BE2C (cell line): ENCODE measurements around the gene ITIH3.

ENCODE experiments used
- DNase-seq: peaks from one replicate; pipeline ENCODE4 v3.0.0-alpha.2; 2020
- H3K27me3 ChIP-seq: fragments of 250-450 bp; sonication (Bioruptor Pico); 2 replicates; pipeline ENCODE4 v1.5.1; 2020; ENCODE audit warnings: mild to moderate bottlenecking
- H3K36me3 ChIP-seq: fragments of 250-450 bp; sonication (Bioruptor Pico); 2 replicates; pipeline ENCODE4 v1.5.1; 2020; ENCODE audit warnings: mild to moderate bottlenecking
- H3K4me1 ChIP-seq: fragments of 250-450 bp; sonication (Bioruptor Pico); 2 replicates; pipeline ENCODE4 v1.5.1; 2020
- H3K4me3 ChIP-seq: 2 replicates; pipeline ENCODE4 v1.5.1; 2011; ENCODE audit warnings: low read depth, low read length
- H3K9me3 ChIP-seq: fragments of 250-450 bp; sonication (Bioruptor Pico); 2 replicates; pipeline ENCODE4 v1.5.1; 2020
- TF ChIP-seq, protein P1 (sequence below): IDR thresholded peaks from 2 replicates; pipeline ENCODE4 v1.5.1; 2012; ENCODE audit warnings: mild to moderate bottlenecking, low read depth, low read length

Gene ITIH3

DNA sequence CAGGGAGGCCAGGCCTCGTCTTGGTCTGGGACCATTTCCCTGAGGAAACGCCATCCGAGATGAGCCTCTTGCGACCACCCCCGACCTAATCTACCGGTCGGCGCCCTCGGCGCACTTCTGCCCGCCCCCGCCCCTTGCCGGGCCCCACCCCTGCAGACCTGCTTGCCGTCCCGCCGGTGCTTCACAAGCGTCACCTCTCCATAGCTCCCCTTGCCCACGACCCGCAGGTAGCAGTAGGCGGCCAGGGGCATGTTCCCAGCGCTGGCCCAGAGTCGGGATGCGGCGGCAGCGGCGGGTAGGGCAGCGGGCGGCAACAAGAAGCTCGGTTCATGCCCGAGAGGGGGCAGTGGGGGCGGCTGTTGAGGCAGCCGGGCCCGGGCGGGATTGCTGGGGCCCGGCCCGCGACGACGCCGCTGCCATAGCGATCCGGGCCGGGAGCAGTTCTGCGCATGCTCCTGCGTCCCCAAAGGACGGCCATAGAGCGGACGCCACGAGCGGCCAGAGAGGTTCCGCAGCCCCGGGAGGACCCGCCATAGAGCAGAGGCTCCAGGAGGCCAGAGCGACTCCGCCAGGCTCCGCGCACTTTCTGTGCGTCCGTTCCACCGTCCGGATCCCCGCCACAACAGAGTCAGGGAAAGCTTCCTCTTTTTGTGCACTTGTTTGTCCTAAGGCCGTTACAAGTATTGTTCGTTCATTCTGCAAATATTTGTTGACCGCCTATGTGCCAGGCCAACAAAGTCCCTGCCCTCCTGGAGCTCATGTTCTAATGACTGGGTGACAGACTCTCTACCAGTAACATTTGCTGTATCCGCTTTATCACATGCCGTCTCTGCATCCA, 23.9 kb upstream of the ITIH3 start, which contains the start of gene NEK4:
TSS of gene NEK4 (minus strand) at position 445 of the 838 bp plus-strand sequence. CDS start at position 251, 194 bp downstream.
- H3K36me3 ChIP-seq, result no peaks in the 10 kb centered on the region
- DNase-seq, result peak; percentile 90
- H3K4me1 ChIP-seq, result no peaks in the 10 kb centered on the region
- H3K27me3 ChIP-seq, result no peaks in the 10 kb centered on the region
- peak within 1 kb of the TSS; percentile 75 for H3K4me3 ChIP-seq
- TF ChIP-seq, protein P1, sequence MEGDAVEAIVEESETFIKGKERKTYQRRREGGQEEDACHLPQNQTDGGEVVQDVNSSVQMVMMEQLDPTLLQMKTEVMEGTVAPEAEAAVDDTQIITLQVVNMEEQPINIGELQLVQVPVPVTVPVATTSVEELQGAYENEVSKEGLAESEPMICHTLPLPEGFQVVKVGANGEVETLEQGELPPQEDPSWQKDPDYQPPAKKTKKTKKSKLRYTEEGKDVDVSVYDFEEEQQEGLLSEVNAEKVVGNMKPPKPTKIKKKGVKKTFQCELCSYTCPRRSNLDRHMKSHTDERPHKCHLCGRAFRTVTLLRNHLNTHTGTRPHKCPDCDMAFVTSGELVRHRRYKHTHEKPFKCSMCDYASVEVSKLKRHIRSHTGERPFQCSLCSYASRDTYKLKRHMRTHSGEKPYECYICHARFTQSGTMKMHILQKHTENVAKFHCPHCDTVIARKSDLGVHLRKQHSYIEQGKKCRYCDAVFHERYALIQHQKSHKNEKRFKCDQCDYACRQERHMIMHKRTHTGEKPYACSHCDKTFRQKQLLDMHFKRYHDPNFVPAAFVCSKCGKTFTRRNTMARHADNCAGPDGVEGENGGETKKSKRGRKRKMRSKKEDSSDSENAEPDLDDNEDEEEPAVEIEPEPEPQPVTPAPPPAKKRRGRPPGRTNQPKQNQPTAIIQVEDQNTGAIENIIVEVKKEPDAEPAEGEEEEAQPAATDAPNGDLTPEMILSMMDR, result no peak
- no peaks in the 10 kb centered on the region for H3K9me3 ChIP-seq

DNA sequence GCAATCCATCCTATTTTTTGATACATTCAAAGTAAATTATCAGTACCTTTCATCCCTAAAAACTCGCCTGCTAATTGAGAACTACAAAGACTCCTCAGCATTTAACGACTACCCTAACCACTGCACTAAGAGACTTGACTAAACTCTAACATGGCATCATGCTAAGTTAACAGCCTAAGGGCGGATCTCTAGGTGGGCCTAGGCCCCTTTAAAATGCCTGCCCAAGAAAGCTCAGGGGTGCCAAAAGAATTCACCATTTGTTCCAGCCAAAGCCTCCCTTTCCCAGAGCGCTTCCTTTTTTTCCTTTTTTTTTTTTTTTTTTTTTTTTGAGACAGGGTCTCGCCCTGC, 23.3 kb upstream of the ITIH3 start:
- no peaks in the 10 kb centered on the region for H3K4me1 ChIP-seq
- no peaks in the 10 kb centered on the region for H3K27me3 ChIP-seq
- TF ChIP-seq, protein P1, result no peak
- no peak for DNase-seq
- H3K36me3 ChIP-seq, result no peaks in the 10 kb centered on the region
- peak overlapping the region; percentile 75 for H3K4me3 ChIP-seq
- H3K9me3 ChIP-seq, result no peaks in the 10 kb centered on the region

DNA sequence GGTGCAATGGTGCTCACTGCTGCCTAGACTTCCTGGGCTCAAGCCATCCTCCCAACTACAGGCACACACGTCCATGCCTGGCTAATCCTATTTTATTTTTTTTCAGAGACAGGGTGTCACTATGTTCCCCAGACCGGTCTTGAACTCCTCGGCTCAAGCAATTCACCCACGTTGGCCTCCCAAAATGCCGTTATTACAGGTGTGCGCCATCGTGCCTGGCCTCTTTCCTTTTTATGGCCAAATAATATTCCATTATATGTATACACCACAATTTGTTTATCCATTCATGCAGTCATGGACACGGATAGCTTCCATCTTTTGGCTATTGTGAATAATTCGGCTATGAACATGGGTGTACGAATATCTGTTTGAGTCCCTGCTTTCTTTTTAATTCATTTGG, 22.9 kb upstream of the ITIH3 start:
- H3K9me3 ChIP-seq, result no peaks in the 10 kb centered on the region
- no peaks in the 10 kb centered on the region for H3K27me3 ChIP-seq
- H3K4me3 ChIP-seq, result no peak overlapping the region
- no peaks in the 10 kb centered on the region for H3K4me1 ChIP-seq
- no peaks in the 10 kb centered on the region for H3K36me3 ChIP-seq
- TF ChIP-seq, protein P1, result no peak
- no peak for DNase-seq

DNA sequence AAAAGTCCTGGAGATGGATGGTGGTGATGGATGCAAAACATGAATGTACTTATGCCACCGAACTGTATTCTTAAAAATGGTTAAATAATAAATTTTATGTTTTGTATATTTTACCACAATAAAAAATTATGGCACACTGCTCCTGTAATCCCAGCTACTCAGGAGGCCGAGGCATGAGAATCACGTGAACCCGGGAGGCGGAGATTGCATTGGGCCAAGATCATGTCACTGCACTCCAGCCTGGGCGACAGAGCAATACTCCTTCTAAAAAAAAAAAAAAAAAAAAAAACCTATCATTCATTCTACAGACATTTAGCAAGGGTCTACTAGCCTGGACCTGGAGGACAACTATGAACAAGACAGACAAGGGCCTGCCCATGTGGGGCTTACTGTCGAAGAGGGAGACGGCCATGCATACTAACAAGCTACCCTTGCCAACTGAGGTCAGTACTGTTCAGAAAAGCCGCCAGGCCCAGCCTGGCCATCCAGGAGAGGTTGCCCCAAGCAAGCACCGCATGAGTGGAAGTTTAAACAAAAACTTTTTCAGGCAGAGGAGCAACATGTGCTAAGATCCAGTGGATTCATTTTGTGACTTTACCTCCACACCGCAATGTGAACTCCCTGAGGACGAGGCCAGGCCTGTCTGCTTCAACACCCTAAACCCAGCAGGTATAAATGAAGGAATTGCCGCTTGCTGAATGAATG, 21.1 kb upstream of the ITIH3 start:
- H3K9me3 ChIP-seq, result no peaks in the 10 kb centered on the region
- no peaks in the 10 kb centered on the region for H3K36me3 ChIP-seq
- TF ChIP-seq, protein P1, result no peak
- H3K4me3 ChIP-seq, result no peak overlapping the region
- no peaks in the 10 kb centered on the region for H3K27me3 ChIP-seq
- DNase-seq, result no peak
- no peaks in the 10 kb centered on the region for H3K4me1 ChIP-seq

DNA sequence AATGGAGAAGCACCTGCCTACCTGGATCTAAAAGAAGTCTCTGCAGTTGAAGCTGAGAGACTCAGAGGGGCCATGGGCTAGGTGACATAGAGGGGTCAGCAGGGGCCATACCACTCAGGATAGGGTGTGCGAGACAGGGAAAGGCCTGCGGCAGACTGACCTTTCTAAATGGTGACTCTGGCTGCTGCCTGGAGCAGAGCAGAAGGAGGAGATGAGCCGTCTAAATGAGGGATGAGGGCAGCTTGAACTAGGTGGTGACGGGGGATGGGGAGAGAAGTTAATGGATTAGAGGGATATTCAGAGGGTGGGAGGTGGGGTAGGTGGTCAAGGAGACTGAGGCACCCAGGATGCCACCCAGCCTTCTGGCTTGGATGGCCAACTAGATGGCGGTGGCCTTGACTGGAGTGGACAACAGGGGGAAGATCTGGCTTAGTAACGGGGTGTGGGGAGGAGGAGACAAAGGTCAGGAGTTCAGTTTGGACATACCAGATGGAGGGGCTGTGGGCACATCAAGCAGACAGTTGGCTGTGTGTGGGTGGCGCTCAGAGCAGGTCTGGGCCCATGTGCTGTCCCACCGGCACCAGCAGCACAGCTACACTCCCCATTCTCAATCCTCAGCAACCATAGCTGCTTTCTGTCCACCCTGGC, 20.4 kb upstream of the ITIH3 start:
- TF ChIP-seq, protein P1, result no peak
- no peak for DNase-seq
- no peak overlapping the region for H3K4me3 ChIP-seq

More for the DNA sequence above, 20.4 kb upstream of the ITIH3 start:
- no peaks in the 10 kb centered on the region for H3K36me3 ChIP-seq
- no peaks in the 10 kb centered on the region for H3K9me3 ChIP-seq
- no peaks in the 10 kb centered on the region for H3K4me1 ChIP-seq
- H3K27me3 ChIP-seq, result no peaks in the 10 kb centered on the region
